CD14-positive monocyte (primary cell): Measurements from ENCODE around the gene ERCC6L2. TPM values are rescaled to one million over a fixed set of nuclear protein-coding genes. Genes with fewer than 3 reads are reported as not detected.

Source experiments
- DNase-seq, 3 donors: peaks; one replicate each; pipeline ENCODE4 v3.0.0-alpha.2; 2011 to 2022
- H2AFZ ChIP-seq: 2 replicates; pipeline ENCODE4 v1.6.0; 2012; ENCODE audit warnings: mild to moderate bottlenecking, low read depth, low read length, inconsistent platforms; ENCODE audit not compliant: insufficient read depth, poor library complexity, severe bottlenecking
- H3K27ac ChIP-seq, 2 donors: 1 replicate in 1 of 2; 2 replicates in 1 of 2; pipeline ENCODE4 v1.5.1; 2012 to 2013; ENCODE audit warnings: low read length in 2 of 2, control low read depth in 1 of 2, inconsistent platforms in 1 of 2, low read depth in 1 of 2, mild to moderate bottlenecking in 1 of 2
- H3K27me3 ChIP-seq, 2 donors: one replicate each; pipeline versions ENCODE4 v1.6.0 to v1.6.1; 2011 to 2013; ENCODE audit warnings: low read length in 2 of 2; ENCODE audit not compliant: control insufficient read depth in 2 of 2, insufficient read depth in 2 of 2
- H3K36me3 ChIP-seq, 2 donors: replicated peaks in 1 of 2; 1 replicate in 1 of 2; 2 replicates in 1 of 2; pipeline versions ENCODE4 v1.5.1 to v1.6.1; 2012 to 2013; ENCODE audit warnings: low read length in 2 of 2, control low read depth in 1 of 2, inconsistent platforms in 1 of 2, mild to moderate bottlenecking in 1 of 2; ENCODE audit not compliant: insufficient read depth in 2 of 2, control insufficient read depth in 1 of 2
- H3K4me1 ChIP-seq, 2 donors: 1 replicate in 1 of 2; 2 replicates in 1 of 2; pipeline versions ENCODE4 v1.5.1 to v1.6.1; 2012 to 2013; ENCODE audit warnings: low read length in 2 of 2, control low read depth in 1 of 2, inconsistent platforms in 1 of 2, mild to moderate bottlenecking in 1 of 2, moderate library complexity in 1 of 2; ENCODE audit not compliant: insufficient read depth in 2 of 2, control insufficient read depth in 1 of 2
- H3K4me2 ChIP-seq: replicated peaks from 2 replicates; pipeline ENCODE3; 2012; ENCODE audit warnings: low read length, moderate library complexity, mild to moderate bottlenecking; ENCODE audit not compliant: poor library complexity, severe bottlenecking; ENCODE audit errors: extremely low read depth
- H3K4me3 ChIP-seq, 3 experiments: fragments of 200-600 bp in 1 of 3; sonication (generic) in 1 of 3; replicated peaks in 1 of 3; 1 replicate in 2 of 3; 2 replicates in 1 of 3; pipeline ENCODE4 v1.5.1; 2011 to 2013; ENCODE audit warnings: low read length in 3 of 3, mild to moderate bottlenecking in 3 of 3, control low read depth in 2 of 3, low read depth in 2 of 3, inconsistent platforms in 1 of 3, moderate library complexity in 1 of 3
- H3K79me2 ChIP-seq: 2 replicates; pipeline ENCODE4 v1.6.0; 2012; ENCODE audit warnings: mild to moderate bottlenecking, control low read depth, inconsistent platforms, low read length, moderate library complexity; ENCODE audit not compliant: insufficient read depth
- H3K9ac ChIP-seq: 2 replicates; pipeline ENCODE4 v1.6.0; 2017; ENCODE audit warnings: low read length, mild to moderate bottlenecking; ENCODE audit not compliant: insufficient read depth, poor library complexity, severe bottlenecking
- H3K9me3 ChIP-seq, 2 donors: replicated peaks in 1 of 2; 1 replicate in 1 of 2; 2 replicates in 1 of 2; pipeline versions ENCODE4 v1.5.1 to v1.6.1; 2012 to 2013; ENCODE audit warnings: low read length in 2 of 2, control low read depth in 1 of 2; ENCODE audit not compliant: control insufficient read depth in 1 of 2, insufficient read depth in 1 of 2
- H4K20me1 ChIP-seq: 2 replicates; pipeline ENCODE4 v1.6.0; 2012; ENCODE audit warnings: mild to moderate bottlenecking, low read length, control low read depth, moderate library complexity; ENCODE audit not compliant: insufficient read depth
- H3K27ac Mint-ChIP-seq, 7 donors: one replicate each; pipeline ENCODE4 v1.8.0; 2020; ENCODE audit warnings: mild to moderate bottlenecking in 7 of 7, mixed read lengths in 7 of 7, moderate library complexity in 6 of 7, inconsistent platforms in 2 of 7
- H3K27me3 Mint-ChIP-seq, 3 donors: one replicate each; pipeline ENCODE4 v1.8.0; 2021 to 2022; ENCODE audit warnings: low read depth in 3 of 3, mild to moderate bottlenecking in 3 of 3, mixed read lengths in 3 of 3, moderate library complexity in 3 of 3, inconsistent platforms in 1 of 3
- H3K36me3 Mint-ChIP-seq, 2 donors: one replicate each; pipeline ENCODE4 v1.8.0; 2020; ENCODE audit warnings: mixed read lengths in 2 of 2, inconsistent platforms in 1 of 2, mild to moderate bottlenecking in 1 of 2
- H3K4me1 Mint-ChIP-seq: one replicate; pipeline ENCODE4 v1.8.0; 2020; ENCODE audit warnings: mild to moderate bottlenecking, mixed read lengths
- H3K4me3 Mint-ChIP-seq, 2 donors: one replicate each; pipeline ENCODE4 v1.8.0; 2020; ENCODE audit warnings: mild to moderate bottlenecking in 2 of 2, mixed read lengths in 2 of 2, moderate library complexity in 1 of 2
- H3K9me3 Mint-ChIP-seq, 7 donors: one replicate each; pipeline ENCODE4 v1.8.0; 2020 to 2022; ENCODE audit warnings: mixed read lengths in 7 of 7, mild to moderate bottlenecking in 6 of 7, moderate library complexity in 6 of 7, inconsistent platforms in 2 of 7
- WGBS: methylation state at CpG from one replicate; pipeline ENCODE4 v1.1.5; 2013; ENCODE audit warnings: missing lambda C conversion rate; ENCODE audit not compliant: insufficient coverage; 5-methylcytosine and 5-hydroxymethylcytosine counted together
- intact Hi-C, 2 donors: fragments of 100-400 bp; cut with micrococcal nuclease; formaldehyde crosslinking; loops; one replicate each; pipeline versions ENCODE4 v1.15.0 to v1.15.1; 2023
- polyA plus RNA-seq, 3 donors: library from polyadenylated mRNA; depleted of rRNA in 1 of 3; unstranded in 2 of 3; stranded (reverse) in 1 of 3; fragments of 300-500 nt in 2 of 3; fragments of >200 nt in 1 of 3; fragmentation: Illumina TruSeq in 2 of 3; gene quantifications; 1 replicate in 2 of 3; 2 replicates in 1 of 3; pipeline ENCODE4 v1.2.3, GENCODE V29; 2012 to 2021
- TF ChIP-seq, protein P1 (sequence below): fragments of 200-600 bp; IDR thresholded peaks from one replicate; pipeline ENCODE4 v1.8.0; 2022; ENCODE audit warnings: antibody characterized with exemption, mild to moderate bottlenecking

Gene ERCC6L2
- polyA plus RNA-seq, 3 donors: 7.1 to 18.9 (median 7.2) TPM

DNA sequence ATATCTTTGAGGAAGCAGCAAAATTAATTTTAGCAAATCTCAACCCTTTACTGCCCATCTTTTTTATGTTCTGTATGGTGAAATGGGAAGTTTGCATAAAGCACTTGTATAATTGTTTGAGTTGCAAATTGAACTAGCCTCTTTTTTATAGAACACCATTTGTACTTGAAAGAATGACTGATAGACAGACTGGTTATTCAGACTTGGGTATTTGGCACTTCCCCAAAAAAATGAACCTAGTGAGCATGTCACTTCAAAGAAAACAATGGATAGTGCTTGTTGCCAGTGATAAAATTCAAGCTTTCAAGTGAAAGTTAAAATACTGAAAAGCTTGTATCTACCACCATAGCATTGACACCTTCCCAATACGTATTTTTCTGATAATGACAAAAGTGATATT lies 115.8 kb downstream of the ERCC6L2 start:
- Mint-ChIP-seq H3K4me3 (no peak overlapping the region), H3K36me3 (peaks cover 32 to 43% of the 10 kb centered on the region in 2 donors), H3K27ac (no peak overlapping the region), H3K4me1 (peaks cover 7% of the 10 kb centered on the region), H3K9me3 (peaks cover 0 to 18% (median 9%) of the 10 kb centered on the region in 7 donors), H3K27me3 (no peaks in the 10 kb centered on the region)
- Histone ChIP-seq H3K9me3 (peaks cover 7 to 8% of the 10 kb centered on the region in 2 donors), H3K4me1 (no peaks in the 10 kb centered on the region), H3K4me3 (no peak overlapping the region), H3K4me2 (no peak overlapping the region), H3K27ac (no peak overlapping the region), H2AFZ (no peak overlapping the region), H3K27me3 (no peaks in the 10 kb centered on the region), H3K79me2 (no peaks in the 10 kb centered on the region), H3K9ac (no peak overlapping the region), H3K36me3 (peaks cover 0 to 6% of the 10 kb centered on the region in 2 donors), H4K20me1 (no peaks in the 10 kb centered on the region)
- TF ChIP-seq, protein P1, sequence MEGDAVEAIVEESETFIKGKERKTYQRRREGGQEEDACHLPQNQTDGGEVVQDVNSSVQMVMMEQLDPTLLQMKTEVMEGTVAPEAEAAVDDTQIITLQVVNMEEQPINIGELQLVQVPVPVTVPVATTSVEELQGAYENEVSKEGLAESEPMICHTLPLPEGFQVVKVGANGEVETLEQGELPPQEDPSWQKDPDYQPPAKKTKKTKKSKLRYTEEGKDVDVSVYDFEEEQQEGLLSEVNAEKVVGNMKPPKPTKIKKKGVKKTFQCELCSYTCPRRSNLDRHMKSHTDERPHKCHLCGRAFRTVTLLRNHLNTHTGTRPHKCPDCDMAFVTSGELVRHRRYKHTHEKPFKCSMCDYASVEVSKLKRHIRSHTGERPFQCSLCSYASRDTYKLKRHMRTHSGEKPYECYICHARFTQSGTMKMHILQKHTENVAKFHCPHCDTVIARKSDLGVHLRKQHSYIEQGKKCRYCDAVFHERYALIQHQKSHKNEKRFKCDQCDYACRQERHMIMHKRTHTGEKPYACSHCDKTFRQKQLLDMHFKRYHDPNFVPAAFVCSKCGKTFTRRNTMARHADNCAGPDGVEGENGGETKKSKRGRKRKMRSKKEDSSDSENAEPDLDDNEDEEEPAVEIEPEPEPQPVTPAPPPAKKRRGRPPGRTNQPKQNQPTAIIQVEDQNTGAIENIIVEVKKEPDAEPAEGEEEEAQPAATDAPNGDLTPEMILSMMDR: no peak
- intact Hi-C loops: no loop called here
- DNase-seq: no peak
- no CpG with 5 or more reads among the region's 1 CpG for WGBS

DNA sequence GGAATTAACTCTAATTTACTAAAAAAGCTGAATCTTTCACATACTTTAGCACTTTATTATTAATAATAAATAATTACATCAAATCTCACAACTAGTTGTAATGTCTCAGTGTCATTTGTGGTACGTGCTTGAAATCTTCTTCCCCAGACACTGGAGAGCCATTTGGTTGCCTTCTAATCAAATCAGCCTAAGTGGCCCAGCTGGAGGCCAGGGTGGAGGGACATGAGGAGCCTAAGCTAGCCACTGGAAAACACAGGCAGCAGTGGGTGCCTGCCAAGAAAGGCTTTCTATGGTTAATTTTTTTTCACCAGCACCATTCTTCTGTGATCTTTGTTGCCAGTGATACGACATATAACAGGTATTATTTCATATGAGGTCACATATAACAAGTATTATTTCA lies 117.0 kb downstream of the ERCC6L2 start:
- intact Hi-C loops: no loop called here
- no peak for DNase-seq
- Histone ChIP-seq H3K27ac (no peak overlapping the region), H3K4me2 (no peak overlapping the region), H3K36me3 (peaks cover 0 to 8% of the 10 kb centered on the region in 2 donors), H4K20me1 (no peaks in the 10 kb centered on the region), H3K4me3 (no peak overlapping the region), H3K27me3 (no peaks in the 10 kb centered on the region), H3K4me1 (no peaks in the 10 kb centered on the region), H2AFZ (no peak overlapping the region), H3K79me2 (no peaks in the 10 kb centered on the region), H3K9me3 (peaks cover 4 to 5% of the 10 kb centered on the region in 2 donors), H3K9ac (no peak overlapping the region)
- no peak overlapping the region for H3K27ac Mint-ChIP-seq
- peaks cover 0 to 5% (median 0%) of the 10 kb centered on the region in 7 donors for H3K9me3 Mint-ChIP-seq
- no peaks in the 10 kb centered on the region for H3K27me3 Mint-ChIP-seq
- H3K36me3 Mint-ChIP-seq: peaks cover 28 to 43% of the 10 kb centered on the region in 2 donors
- no peak overlapping the region for H3K4me3 Mint-ChIP-seq
- TF ChIP-seq, protein P1: no peak
- peaks cover 7% of the 10 kb centered on the region for H3K4me1 Mint-ChIP-seq
- no CpG with 5 or more reads among the region's 2 CpGs for WGBS
